HG03354 (cell line): ENCODE results near the gene SIX6.
"Not testable (repeated sequence)": the region's sequence is repeated elsewhere in the genome, so short reads cannot be mapped to it uniquely, and the experiment has no call there.

Experiments used
- ATAC-seq: cut with Tn5 transposase; IDR thresholded peaks from one replicate; pipeline ENCODE4 v1.9.1; 2021; ENCODE audit warnings: mild to moderate bottlenecking; ENCODE audit not compliant: unreplicated experiment, poor library complexity, severe bottlenecking

Gene SIX6

DNA sequence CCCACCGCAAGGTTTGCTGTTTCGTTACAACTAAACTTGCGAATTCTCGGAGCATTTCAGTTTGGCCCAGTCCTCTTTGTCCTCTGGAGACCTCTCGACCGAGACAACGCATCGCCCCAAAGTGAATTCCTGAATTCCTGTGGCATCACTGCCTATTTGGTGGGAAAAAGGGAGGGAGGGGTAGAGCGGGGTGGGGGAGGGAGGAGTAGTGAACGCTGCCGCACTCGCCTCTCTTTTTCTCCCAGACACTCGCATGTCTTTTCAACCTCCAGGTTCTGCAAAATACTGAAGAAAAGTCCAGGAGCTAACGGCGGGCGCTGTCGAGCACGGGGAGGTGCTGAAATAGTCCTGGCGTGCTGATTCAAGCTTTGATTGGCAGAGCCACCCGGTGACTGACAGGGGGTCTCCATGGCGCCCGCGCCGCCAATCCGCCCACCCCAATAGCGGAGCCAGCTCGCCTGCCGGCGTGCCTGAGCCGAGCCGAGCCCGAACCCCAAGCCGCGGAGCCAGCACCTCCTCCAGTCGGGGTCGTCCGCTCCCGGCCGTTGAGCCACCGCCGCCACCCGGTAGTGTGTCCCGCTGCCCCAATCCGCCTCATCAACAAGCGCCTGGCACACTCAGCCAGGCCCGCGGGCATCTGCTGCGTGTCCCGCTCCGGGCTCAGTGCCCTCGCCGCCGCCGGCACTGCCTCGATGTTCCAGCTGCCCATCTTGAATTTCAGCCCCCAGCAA lies at the start of gene SIX6:
Gene SIX6 (plus strand): TSS at position 440 of the 731 bp plus-strand sequence. CDS start 253 bp downstream, at position 693.
- ATAC-seq, result no peak

GRCh38 chr14:60480248-60480647 lies 28.7 kb upstream of the SIX6 start:
- ATAC-seq, result not testable (repeated sequence)

DNA sequence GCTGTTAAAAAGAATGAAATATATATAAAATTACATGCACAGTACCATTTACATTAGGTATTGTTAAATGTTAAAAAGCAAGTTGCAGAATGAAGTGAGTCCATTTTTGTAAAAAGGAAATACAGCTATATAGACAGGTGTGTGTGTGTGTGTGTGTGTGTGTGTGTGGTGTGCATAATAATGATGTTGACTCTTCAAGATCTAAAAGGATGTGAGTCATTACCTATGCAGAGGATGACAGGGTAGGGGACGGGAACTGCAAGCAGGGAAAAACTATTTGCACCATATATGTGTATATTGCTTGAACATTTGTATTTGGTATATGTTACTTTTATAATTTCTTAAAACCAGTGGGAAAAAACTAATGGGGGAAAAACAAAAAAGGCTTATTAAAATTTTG lies 26.2 kb upstream of the SIX6 start:
- ATAC-seq, result no peak

DNA sequence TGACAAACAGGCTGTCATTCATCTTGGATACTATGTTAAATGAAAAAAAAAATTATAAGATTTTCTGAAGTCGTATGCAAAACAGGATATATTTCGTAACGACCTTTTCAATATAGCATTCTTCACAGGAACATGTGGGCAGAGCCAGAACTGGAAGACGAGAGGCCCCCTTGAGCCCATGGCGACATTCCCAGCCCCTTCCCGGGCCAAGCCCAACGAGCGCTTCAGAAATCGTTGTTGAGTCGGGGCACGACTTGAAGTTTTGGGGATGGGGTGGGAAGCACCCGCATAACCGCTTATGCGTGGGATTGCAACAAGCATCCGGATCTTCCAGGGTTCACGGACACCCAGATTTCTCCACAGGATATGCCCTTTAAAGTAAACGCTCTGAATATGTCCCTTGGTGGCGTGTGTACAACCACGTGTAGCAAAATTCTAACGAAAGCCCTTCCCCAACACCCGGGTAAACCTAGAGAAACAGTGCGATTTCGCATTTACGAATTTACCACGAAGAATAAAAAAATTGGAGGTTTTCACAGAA lies 23.8 kb upstream of the SIX6 start:
- ATAC-seq, result no peak

- ATAC-seq, result no peak
These were observed 23.2 kb upstream of the SIX6 start, which contains the start of gene C14orf39 for GRCh38 chr14:60485598-60486251. C14orf39 (minus strand) TSS chr14:60486063; CDS start chr14:60485078, 985 bp downstream.

GRCh38 chr14:60487211-60487610 lies 21.7 kb upstream of the SIX6 start:
- ATAC-seq, result no peak

- no peak for ATAC-seq
These were observed 20.8 kb upstream of the SIX6 start for GRCh38 chr14:60488175-60488574.

DNA sequence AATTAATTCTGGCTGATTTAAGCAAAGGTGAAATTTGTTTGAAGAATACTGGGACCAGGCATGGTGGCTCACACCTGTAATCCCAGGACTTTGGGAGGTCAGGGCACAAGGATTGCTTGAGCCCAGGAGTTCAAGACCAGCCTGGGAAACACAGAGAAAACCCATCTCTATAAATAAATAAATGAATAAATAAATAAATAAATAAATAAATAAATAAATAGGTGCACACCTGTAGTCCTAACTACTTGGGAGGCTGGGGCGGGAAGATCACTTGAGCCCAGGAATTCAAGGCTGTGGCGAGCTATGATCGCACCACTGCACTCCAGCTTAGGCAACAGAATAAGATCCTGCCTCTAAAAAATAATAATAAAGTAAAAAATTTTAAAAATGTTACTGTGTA lies 18.7 kb upstream of the SIX6 start:
- ATAC-seq, result no peak

DNA sequence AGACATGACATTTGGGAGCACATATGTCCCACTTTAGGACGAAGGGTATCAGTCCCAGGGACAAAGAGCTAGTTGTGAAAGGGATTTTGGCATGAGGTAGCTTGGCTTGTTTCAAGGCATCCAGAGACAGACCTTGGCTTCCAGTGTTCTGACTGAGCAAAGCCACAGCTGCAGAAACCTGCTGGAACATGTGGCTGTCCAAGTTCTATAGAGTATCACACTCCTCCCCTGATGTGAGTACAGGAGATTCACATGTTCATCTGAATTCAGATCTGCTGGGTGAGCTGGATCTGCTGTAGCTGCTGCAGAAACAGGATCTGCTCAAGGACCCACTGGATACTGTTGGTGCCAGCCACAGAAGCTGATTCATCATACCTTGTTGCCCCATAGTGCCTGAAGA lies 13.0 kb upstream of the SIX6 start:
- ATAC-seq, result no peak

GRCh38 chr14:60502541-60502940 lies 6.4 kb upstream of the SIX6 start:
- ATAC-seq, result no peak

DNA sequence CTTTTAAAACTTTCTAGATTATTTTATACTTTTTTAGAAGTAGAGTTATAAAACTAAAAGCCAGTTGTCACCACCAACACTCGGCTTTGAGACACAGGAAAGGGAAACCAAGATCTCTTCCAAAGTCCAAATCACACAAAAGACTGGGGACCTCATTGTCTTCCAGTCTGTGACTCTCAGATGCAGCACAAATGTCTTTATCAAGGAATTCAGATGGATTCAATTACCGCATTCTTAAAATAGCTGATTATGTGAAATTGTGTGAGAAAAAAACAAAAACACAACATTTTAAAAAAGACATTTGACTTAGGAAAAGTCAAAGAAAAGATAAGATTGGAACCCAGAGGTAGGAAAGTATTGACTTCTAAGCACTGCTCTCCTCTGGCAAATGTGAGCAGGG lies 3.5 kb upstream of the SIX6 start:
- no peak for ATAC-seq

DNA sequence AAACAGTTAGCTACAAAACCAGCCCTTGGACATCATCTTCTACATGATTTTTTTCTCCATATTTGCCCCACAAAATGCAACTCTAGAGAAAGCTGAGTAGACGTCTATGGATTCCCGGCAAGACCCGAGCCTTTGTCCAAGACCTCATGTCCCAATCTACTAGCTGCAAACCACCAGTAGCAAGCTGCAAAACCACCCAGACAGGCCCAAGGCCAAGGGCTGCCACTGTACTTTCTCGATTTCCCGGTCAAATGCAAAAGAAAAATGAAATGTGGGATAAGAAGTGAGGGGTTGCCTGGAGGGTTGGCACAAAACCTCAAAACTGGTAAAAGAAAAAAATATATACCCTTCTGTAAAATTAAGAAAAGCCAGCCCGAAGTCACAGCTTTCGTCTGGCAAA lies 2.9 kb upstream of the SIX6 start:
- no peak for ATAC-seq

GRCh38 chr14:60506462-60506984 lies 2.4 kb upstream of the SIX6 start:
- no peak for ATAC-seq

GRCh38 chr14:60506985-60507829 lies 1.7 kb upstream of the SIX6 start:
- no peak for ATAC-seq

GRCh38 chr14:60508363-60508706 lies 611 bp upstream of the SIX6 start:
- no peak for ATAC-seq

- ATAC-seq, result no peak
These were observed 700 bp downstream of the SIX6 start for GRCh38 chr14:60509438-60510253.

- ATAC-seq, result no peak
These were observed 1.5 kb downstream of the SIX6 start for GRCh38 chr14:60510254-60510950.

DNA sequence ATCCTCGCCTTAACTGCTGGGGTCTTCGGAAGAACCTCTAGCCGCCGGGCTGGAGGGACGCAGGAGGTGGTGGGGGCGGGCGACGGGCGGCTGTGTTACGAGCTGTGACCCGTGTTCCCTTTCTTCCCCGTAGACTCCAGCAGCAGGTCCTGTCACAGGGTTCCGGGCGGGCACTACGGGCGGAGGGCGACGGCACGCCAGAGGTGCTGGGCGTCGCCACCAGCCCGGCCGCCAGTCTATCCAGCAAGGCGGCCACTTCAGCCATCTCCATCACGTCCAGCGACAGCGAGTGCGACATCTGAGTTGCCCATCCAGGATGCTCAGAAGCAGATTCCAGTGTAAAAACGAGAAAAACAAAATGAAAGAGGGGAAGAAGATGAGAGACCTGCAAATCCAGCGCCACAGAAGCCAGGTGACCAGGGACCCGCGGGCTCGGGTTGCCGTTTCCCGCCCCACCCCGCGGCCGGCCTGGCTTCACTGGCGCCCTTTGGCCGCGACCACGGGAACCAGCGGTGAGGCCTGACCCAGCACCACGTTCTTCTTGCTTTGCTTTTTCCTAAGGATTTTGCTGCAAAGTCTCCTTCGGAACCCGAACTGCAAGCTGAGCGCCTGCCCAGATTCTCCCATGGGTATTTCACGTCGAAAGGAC lies 2.1 kb downstream of the SIX6 start:
- no peak for ATAC-seq
